Immature natural killer cell (primary cell): ENCODE results near the gene QRICH1. TPM values are rescaled to one million over a fixed set of nuclear protein-coding genes. Genes with fewer than 3 reads are reported as not detected.
A peak's percentile ranks its signal among the peaks of the same experiment; 100 is the strongest.

Experiments used
- DNase-seq, 3 donors: peaks; one replicate each; pipeline ENCODE4 v3.0.0; 2022; ENCODE audit warnings: mixed read lengths in 1 of 3
- H3K27ac Mint-ChIP-seq, 6 donors: one replicate each; pipeline ENCODE4 v1.8.0; 2020; ENCODE audit warnings: mixed read lengths in 6 of 6, mild to moderate bottlenecking in 5 of 6, inconsistent platforms in 4 of 6, moderate library complexity in 3 of 6
- H3K27me3 Mint-ChIP-seq, 3 donors: one replicate each; pipeline ENCODE4 v1.8.0; 2020 to 2021; ENCODE audit warnings: low read depth in 3 of 3, mild to moderate bottlenecking in 3 of 3, mixed read lengths in 3 of 3, moderate library complexity in 3 of 3, inconsistent platforms in 1 of 3
- H3K36me3 Mint-ChIP-seq, 3 donors: one replicate each; pipeline ENCODE4 v1.8.0; 2020; ENCODE audit warnings: mixed read lengths in 3 of 3, inconsistent platforms in 2 of 3, mild to moderate bottlenecking in 2 of 3
- H3K4me1 Mint-ChIP-seq, 2 donors: one replicate each; pipeline ENCODE4 v1.8.0; 2020; ENCODE audit warnings: inconsistent platforms in 2 of 2, mild to moderate bottlenecking in 2 of 2, mixed read lengths in 2 of 2, moderate library complexity in 1 of 2
- H3K4me3 Mint-ChIP-seq, 5 donors: one replicate each; pipeline ENCODE4 v1.8.0; 2020; ENCODE audit warnings: mild to moderate bottlenecking in 5 of 5, mixed read lengths in 5 of 5, inconsistent platforms in 3 of 5, moderate library complexity in 3 of 5
- H3K9me3 Mint-ChIP-seq, 6 donors: one replicate each; pipeline ENCODE4 v1.8.0; 2020; ENCODE audit warnings: mild to moderate bottlenecking in 6 of 6, mixed read lengths in 6 of 6, inconsistent platforms in 4 of 6, moderate library complexity in 3 of 6
- polyA plus RNA-seq, 3 donors: library from polyadenylated mRNA; unstranded; fragments of 300-500 nt; fragmentation: Illumina TruSeq; gene quantifications; one replicate each; pipeline ENCODE4 v1.2.3, GENCODE V29; 2021

The QRICH1 gene
- 10 to 100 TPM in 2 of 3 donors, 1 to 10 TPM in 1; 9.7 to 29.3 (median 15.1) TPM for polyA plus RNA-seq

GRCh38 chr3:49093853-49094767, at the start of gene QRICH1:
Gene QRICH1, minus strand, starts transcription at chr3:49094071. Its CDS starts 17,054 bp downstream, at chr3:49077017.
- peaks cover 5 to 13% (median 11%) of the 10 kb centered on the region in 3 donors for H3K27me3 Mint-ChIP-seq
- peak within 1 kb of the TSS; percentile 92 to 99 (median 96) for H3K27ac Mint-ChIP-seq
- peak; percentile 97 to 98 (median 97) for DNase-seq
- peak within 1 kb of the TSS; percentile 91 to 100 (median 95) for H3K4me3 Mint-ChIP-seq
- H3K4me1 Mint-ChIP-seq: peaks cover 40 to 49% of the 10 kb centered on the region in 2 donors
- H3K36me3 Mint-ChIP-seq: peaks cover 0 to 5% (median 4%) of the 10 kb centered on the region in 3 donors
- H3K9me3 Mint-ChIP-seq: no peaks in the 10 kb centered on the region

- no peaks in the 10 kb centered on the region for H3K4me1 Mint-ChIP-seq
- no peak overlapping the region for H3K4me3 Mint-ChIP-seq
- no peak for DNase-seq
- no peak overlapping the region for H3K27ac Mint-ChIP-seq
- H3K36me3 Mint-ChIP-seq: no peaks in the 10 kb centered on the region
- H3K9me3 Mint-ChIP-seq: peaks cover 2 to 5% (median 4%) of the 10 kb centered on the region in 6 donors
- H3K27me3 Mint-ChIP-seq: peaks cover 1 to 8% (median 3%) of the 10 kb centered on the region in 3 donors
These were observed 46.2 kb upstream of the QRICH1 start for GRCh38 chr3:49140080-49140479.

GRCh38 chr3:49135499-49135898, 41.6 kb upstream of the QRICH1 start:
- DNase-seq: no peak
- peaks cover 1 to 15% (median 7%) of the 10 kb centered on the region in 3 donors for H3K27me3 Mint-ChIP-seq
- H3K36me3 Mint-ChIP-seq: no peaks in the 10 kb centered on the region
- H3K4me1 Mint-ChIP-seq: no peaks in the 10 kb centered on the region
- no peak overlapping the region for H3K4me3 Mint-ChIP-seq
- no peak overlapping the region for H3K27ac Mint-ChIP-seq
- peaks cover 0 to 1% (median 0%) of the 10 kb centered on the region in 6 donors for H3K9me3 Mint-ChIP-seq

GRCh38 chr3:49134471-49135265, 40.8 kb upstream of the QRICH1 start:
- H3K27ac Mint-ChIP-seq: no peak overlapping the region
- peaks cover 1 to 12% (median 4%) of the 10 kb centered on the region in 3 donors for H3K27me3 Mint-ChIP-seq

GRCh38 chr3:49133226-49133951, 39.5 kb upstream of the QRICH1 start:
- no peak overlapping the region for H3K27ac Mint-ChIP-seq
- no peak overlapping the region for H3K4me3 Mint-ChIP-seq
- no peak for DNase-seq
- H3K36me3 Mint-ChIP-seq: no peaks in the 10 kb centered on the region
- no peaks in the 10 kb centered on the region for H3K4me1 Mint-ChIP-seq
- H3K27me3 Mint-ChIP-seq: peaks cover 1 to 12% (median 4%) of the 10 kb centered on the region in 3 donors
- peaks cover 0 to 1% (median 0%) of the 10 kb centered on the region in 6 donors for H3K9me3 Mint-ChIP-seq

More at GRCh38 chr3:49134471-49135265, 40.8 kb upstream of the QRICH1 start:
- Mint-ChIP-seq H3K9me3 (peaks cover 0 to 1% (median 0%) of the 10 kb centered on the region in 6 donors), H3K36me3 (no peaks in the 10 kb centered on the region), H3K4me3 (no peak overlapping the region), H3K4me1 (no peaks in the 10 kb centered on the region)
- no peak for DNase-seq

- H3K27me3 Mint-ChIP-seq: peaks cover 1 to 9% (median 4%) of the 10 kb centered on the region in 3 donors
- no peak for DNase-seq
- peaks cover 0 to 1% (median 0%) of the 10 kb centered on the region in 6 donors for H3K9me3 Mint-ChIP-seq
- no peak within 1 kb of the TSS for H3K27ac Mint-ChIP-seq
- no peak within 1 kb of the TSS for H3K4me3 Mint-ChIP-seq
- no peaks in the 10 kb centered on the region for H3K4me1 Mint-ChIP-seq
- no peaks in the 10 kb centered on the region for H3K36me3 Mint-ChIP-seq
These were observed 38.8 kb upstream of the QRICH1 start, which contains the start of gene LAMB2 for GRCh38 chr3:49132437-49133225. Gene LAMB2, minus strand, starts transcription at chr3:49133050. Its CDS starts 183 bp downstream, at chr3:49132867.

GRCh38 chr3:49132073-49132436, 38.2 kb upstream of the QRICH1 start:
- H3K4me3 Mint-ChIP-seq: no peak overlapping the region
- H3K27me3 Mint-ChIP-seq: peaks cover 1 to 9% (median 7%) of the 10 kb centered on the region in 3 donors
- no peaks in the 10 kb centered on the region for H3K36me3 Mint-ChIP-seq
- H3K27ac Mint-ChIP-seq: no peak overlapping the region
- H3K9me3 Mint-ChIP-seq: peaks cover 0 to 1% (median 0%) of the 10 kb centered on the region in 6 donors
- no peaks in the 10 kb centered on the region for H3K4me1 Mint-ChIP-seq
- no peak for DNase-seq

GRCh38 chr3:49131576-49131975, 37.7 kb upstream of the QRICH1 start:
- Mint-ChIP-seq H3K36me3 (no peaks in the 10 kb centered on the region), H3K4me1 (no peaks in the 10 kb centered on the region), H3K9me3 (peaks cover 0 to 1% (median 0%) of the 10 kb centered on the region in 6 donors), H3K27me3 (peaks cover 1 to 11% (median 7%) of the 10 kb centered on the region in 3 donors), H3K27ac (no peak overlapping the region), H3K4me3 (no peak overlapping the region)
- DNase-seq: no peak

- Mint-ChIP-seq H3K27me3 (peaks cover 1 to 11% (median 7%) of the 10 kb centered on the region in 3 donors), H3K4me3 (no peak overlapping the region), H3K9me3 (peaks cover 0 to 1% (median 0%) of the 10 kb centered on the region in 6 donors), H3K4me1 (no peaks in the 10 kb centered on the region), H3K36me3 (no peaks in the 10 kb centered on the region), H3K27ac (no peak overlapping the region)
- DNase-seq: no peak
These were observed 37.2 kb upstream of the QRICH1 start for GRCh38 chr3:49131040-49131439.

- H3K36me3 Mint-ChIP-seq: no peaks in the 10 kb centered on the region
- H3K27me3 Mint-ChIP-seq: peaks cover 3 to 8% (median 5%) of the 10 kb centered on the region in 3 donors
- peaks cover 4 to 9% of the 10 kb centered on the region in 2 donors for H3K4me1 Mint-ChIP-seq
- no peak overlapping the region for H3K4me3 Mint-ChIP-seq
- peak overlapping the region in 2 of 6 donors; percentile 17 to 29 for H3K27ac Mint-ChIP-seq
- DNase-seq: no peak
- H3K9me3 Mint-ChIP-seq: no peaks in the 10 kb centered on the region
These were observed 31.3 kb upstream of the QRICH1 start for GRCh38 chr3:49124991-49125670.

GRCh38 chr3:49124203-49124602, 30.3 kb upstream of the QRICH1 start:
- H3K4me3 Mint-ChIP-seq: no peak overlapping the region
- no peaks in the 10 kb centered on the region for H3K36me3 Mint-ChIP-seq
- no peak for DNase-seq
- peaks cover 5 to 8% (median 7%) of the 10 kb centered on the region in 3 donors for H3K27me3 Mint-ChIP-seq
- H3K27ac Mint-ChIP-seq: no peak overlapping the region
- no peaks in the 10 kb centered on the region for H3K9me3 Mint-ChIP-seq
- H3K4me1 Mint-ChIP-seq: peaks cover 12 to 18% of the 10 kb centered on the region in 2 donors

- no peaks in the 10 kb centered on the region for H3K9me3 Mint-ChIP-seq
- H3K4me1 Mint-ChIP-seq: peaks cover 15 to 23% of the 10 kb centered on the region in 2 donors
- H3K4me3 Mint-ChIP-seq: no peak overlapping the region
- no peak for DNase-seq
- H3K27ac Mint-ChIP-seq: no peak overlapping the region
- peaks cover 5 to 8% (median 7%) of the 10 kb centered on the region in 3 donors for H3K27me3 Mint-ChIP-seq
- peaks cover 0 to 3% (median 0%) of the 10 kb centered on the region in 3 donors for H3K36me3 Mint-ChIP-seq
These were observed 29.8 kb upstream of the QRICH1 start for GRCh38 chr3:49123687-49124086.
